OCI-LY1 (cell line): Measurements from ENCODE around the gene G2E3.
A peak's percentile ranks its signal among the peaks of the same experiment; 100 is the strongest.

ENCODE experiments used
- H2AFZ ChIP-seq: fragments of 200-600 bp; sonication (generic), shearing (Covaris generic); 2 replicates; pipeline ENCODE4 v1.6.0; 2014; ENCODE audit warnings: antibody characterized with exemption, mild to moderate bottlenecking, low read length
- H3F3A ChIP-seq: fragments of 200-600 bp; sonication (generic), shearing (Covaris generic); 2 replicates; pipeline ENCODE4 v1.6.0; 2014; ENCODE audit warnings: mild to moderate bottlenecking, antibody characterized with exemption, low read length, moderate library complexity; ENCODE audit not compliant: insufficient read depth
- H3K27ac ChIP-seq: fragments of 200-600 bp; sonication (generic); 2 replicates; pipeline ENCODE4 v1.5.1; 2014; ENCODE audit warnings: low read length, mixed run types, mild to moderate bottlenecking, low read depth; ENCODE audit not compliant: poor library complexity, severe bottlenecking
- H3K27me3 ChIP-seq: fragments of 200-600 bp; sonication (generic); 2 replicates; pipeline ENCODE4 v1.6.0; 2014; ENCODE audit warnings: antibody characterized with exemption, mild to moderate bottlenecking, low read length, moderate library complexity; ENCODE audit not compliant: insufficient read depth
- H3K36me3 ChIP-seq: fragments of 200-600 bp; sonication (generic); 2 replicates; pipeline ENCODE4 v1.6.1; 2014; ENCODE audit warnings: mild to moderate bottlenecking, antibody characterized with exemption, low read length, moderate library complexity, mixed read lengths; ENCODE audit not compliant: insufficient read depth
- H3K4me1 ChIP-seq: fragments of 200-600 bp; sonication (generic); 2 replicates; pipeline ENCODE4 v1.5.1; 2014; ENCODE audit warnings: mild to moderate bottlenecking, low read length, moderate library complexity; ENCODE audit not compliant: insufficient read depth, severe bottlenecking
- H3K4me2 ChIP-seq: fragments of 200-600 bp; sonication (generic), shearing (Covaris generic); 2 replicates; pipeline ENCODE4 v1.6.1; 2014; ENCODE audit warnings: low read length
- H3K4me3 ChIP-seq: fragments of 200-600 bp; sonication (generic); 2 replicates; pipeline ENCODE4 v1.5.1; 2014; ENCODE audit warnings: low read length, low read depth, mild to moderate bottlenecking, mixed read lengths; ENCODE audit not compliant: poor library complexity, severe bottlenecking
- H3K79me2 ChIP-seq: fragments of 200-600 bp; shearing (Covaris generic); 2 replicates; pipeline ENCODE4 v1.6.1; 2016; ENCODE audit warnings: mixed run types, low read length, mixed read lengths; ENCODE audit not compliant: insufficient read depth
- H3K9ac ChIP-seq: fragments of 200-600 bp; sonication (generic), shearing (Covaris generic); 2 replicates; pipeline ENCODE4 v1.6.1; 2014; ENCODE audit warnings: mild to moderate bottlenecking, low read length, mixed read lengths
- H3K9me2 ChIP-seq: fragments of 200-600 bp; sonication (generic), shearing (Covaris generic); 2 replicates; pipeline ENCODE4 v1.6.1; 2014; ENCODE audit warnings: low read depth, mild to moderate bottlenecking, low read length, mixed read lengths
- H3K9me3 ChIP-seq: fragments of 200-600 bp; shearing (Covaris generic); 2 replicates; pipeline ENCODE4 v1.6.1; 2014; ENCODE audit warnings: low read length, mixed read lengths
- H4K20me1 ChIP-seq: fragments of 200-600 bp; sonication (generic), shearing (Covaris generic); 2 replicates; pipeline ENCODE4 v1.6.0; 2016; ENCODE audit warnings: mild to moderate bottlenecking, low read length; ENCODE audit not compliant: insufficient read depth
- CTCF ChIP-seq: fragments of 200-600 bp; sonication (generic), shearing (Covaris generic); IDR thresholded peaks from 2 replicates; pipeline ENCODE4 v1.5.1; 2017; ENCODE audit warnings: mild to moderate bottlenecking, antibody characterized with exemption, low read length, moderate library complexity, mixed read lengths
- EZH2 ChIP-seq: fragments of 200-600 bp; sonication (generic), shearing (Covaris generic); IDR thresholded peaks from 2 replicates; pipeline ENCODE4 v1.8.0; 2017; ENCODE audit warnings: borderline replicate concordance, mixed run types, mild to moderate bottlenecking, antibody characterized with exemption, low read length, moderate library complexity, mixed read lengths

The G2E3 gene

GRCh38 chr14:30655124-30655523, 96.2 kb downstream of the G2E3 start:
- Histone ChIP-seq H3K9me2 (no peaks in the 10 kb centered on the region), H3K9me3 (no peaks in the 10 kb centered on the region), H3K36me3 (peaks cover 83% of the 10 kb centered on the region), H3K4me2 (no peak overlapping the region), H3F3A (no peaks in the 10 kb centered on the region), H3K4me3 (no peak overlapping the region), H3K9ac (no peak overlapping the region), H4K20me1 (no peaks in the 10 kb centered on the region), H3K27me3 (no peaks in the 10 kb centered on the region), H3K27ac (no peak overlapping the region), H3K79me2 (no peaks in the 10 kb centered on the region), H3K4me1 (no peaks in the 10 kb centered on the region), H2AFZ (no peak overlapping the region)
- TF ChIP-seq EZH2 (no peak), CTCF (no peak)

- Histone ChIP-seq H3K9ac (no peak overlapping the region), H3K9me3 (no peaks in the 10 kb centered on the region), H3K4me2 (no peak overlapping the region), H3K4me3 (no peak overlapping the region), H3K27ac (no peak overlapping the region), H4K20me1 (no peaks in the 10 kb centered on the region), H3K9me2 (no peaks in the 10 kb centered on the region), H3K79me2 (no peaks in the 10 kb centered on the region), H3K27me3 (no peaks in the 10 kb centered on the region), H3K36me3 (peaks cover 83% of the 10 kb centered on the region), H3K4me1 (no peaks in the 10 kb centered on the region), H3F3A (no peaks in the 10 kb centered on the region), H2AFZ (no peak overlapping the region)
- TF ChIP-seq EZH2 (no peak), CTCF (no peak)
Measured at GRCh38 chr14:30655658-30656057, 96.7 kb downstream of the G2E3 start.

- Histone ChIP-seq H3K4me2 (no peak overlapping the region), H3K79me2 (no peaks in the 10 kb centered on the region), H3K36me3 (peaks cover 83% of the 10 kb centered on the region), H3K9me3 (no peaks in the 10 kb centered on the region), H2AFZ (no peak overlapping the region), H3K4me1 (no peaks in the 10 kb centered on the region), H3K9me2 (no peaks in the 10 kb centered on the region), H3K27me3 (no peaks in the 10 kb centered on the region), H3F3A (no peaks in the 10 kb centered on the region), H4K20me1 (no peaks in the 10 kb centered on the region), H3K9ac (no peak overlapping the region), H3K27ac (no peak overlapping the region), H3K4me3 (no peak overlapping the region)
- TF ChIP-seq EZH2 = no peak
- TF ChIP-seq CTCF = peak; percentile 75
Measured at GRCh38 chr14:30656190-30656632, 97.3 kb downstream of the G2E3 start.
